ENCODE measurements around the gene PITPNC1.
A peak's percentile ranks its signal among the peaks of the same experiment; 100 is the strongest.

The PITPNC1 gene

DNA sequence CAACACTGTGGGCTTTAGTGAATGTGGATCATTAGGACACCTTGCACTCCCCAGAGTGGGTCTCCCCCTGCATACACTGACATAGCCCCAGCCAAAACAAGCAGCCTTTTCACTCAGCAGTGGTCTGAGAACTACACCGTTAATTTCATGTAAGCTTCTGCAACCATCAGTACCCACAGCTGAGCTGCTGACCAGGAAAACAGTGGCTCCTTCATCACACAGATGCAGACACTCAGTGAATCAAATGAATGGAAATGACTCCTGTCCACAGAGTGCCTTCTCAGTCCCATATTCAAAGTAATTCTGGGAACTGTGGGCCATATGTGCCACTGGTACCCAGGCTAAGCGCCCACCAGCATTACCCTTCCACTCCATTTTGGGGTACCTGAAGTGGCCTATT is 301.3 kb downstream of the PITPNC1 start:
- in situ Hi-C loops (cut with MboI; ENCODE audit: low pct_unique_long_range_greater_than_20kb, low sequenced_read_pairs, unreplicated experiment) = no loop called here
- no peak for DNase-seq (ENCODE audit: low spot score)
- TF ChIP-seq, protein P1, sequence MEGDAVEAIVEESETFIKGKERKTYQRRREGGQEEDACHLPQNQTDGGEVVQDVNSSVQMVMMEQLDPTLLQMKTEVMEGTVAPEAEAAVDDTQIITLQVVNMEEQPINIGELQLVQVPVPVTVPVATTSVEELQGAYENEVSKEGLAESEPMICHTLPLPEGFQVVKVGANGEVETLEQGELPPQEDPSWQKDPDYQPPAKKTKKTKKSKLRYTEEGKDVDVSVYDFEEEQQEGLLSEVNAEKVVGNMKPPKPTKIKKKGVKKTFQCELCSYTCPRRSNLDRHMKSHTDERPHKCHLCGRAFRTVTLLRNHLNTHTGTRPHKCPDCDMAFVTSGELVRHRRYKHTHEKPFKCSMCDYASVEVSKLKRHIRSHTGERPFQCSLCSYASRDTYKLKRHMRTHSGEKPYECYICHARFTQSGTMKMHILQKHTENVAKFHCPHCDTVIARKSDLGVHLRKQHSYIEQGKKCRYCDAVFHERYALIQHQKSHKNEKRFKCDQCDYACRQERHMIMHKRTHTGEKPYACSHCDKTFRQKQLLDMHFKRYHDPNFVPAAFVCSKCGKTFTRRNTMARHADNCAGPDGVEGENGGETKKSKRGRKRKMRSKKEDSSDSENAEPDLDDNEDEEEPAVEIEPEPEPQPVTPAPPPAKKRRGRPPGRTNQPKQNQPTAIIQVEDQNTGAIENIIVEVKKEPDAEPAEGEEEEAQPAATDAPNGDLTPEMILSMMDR (IDR thresholded peaks at IDR 0.05; ENCODE audit: extremely low read depth, insufficient read depth, missing control alignments) = no peak

GRCh38 chr17:67679225-67679624 is 302.1 kb downstream of the PITPNC1 start:
- no peak for DNase-seq (ENCODE audit: low spot score)
- TF ChIP-seq, protein P1 (IDR thresholded peaks at IDR 0.05; ENCODE audit: extremely low read depth, insufficient read depth, missing control alignments) = no peak
- in situ Hi-C loops (cut with MboI; ENCODE audit: low pct_unique_long_range_greater_than_20kb, low sequenced_read_pairs, unreplicated experiment) = no loop called here

DNA sequence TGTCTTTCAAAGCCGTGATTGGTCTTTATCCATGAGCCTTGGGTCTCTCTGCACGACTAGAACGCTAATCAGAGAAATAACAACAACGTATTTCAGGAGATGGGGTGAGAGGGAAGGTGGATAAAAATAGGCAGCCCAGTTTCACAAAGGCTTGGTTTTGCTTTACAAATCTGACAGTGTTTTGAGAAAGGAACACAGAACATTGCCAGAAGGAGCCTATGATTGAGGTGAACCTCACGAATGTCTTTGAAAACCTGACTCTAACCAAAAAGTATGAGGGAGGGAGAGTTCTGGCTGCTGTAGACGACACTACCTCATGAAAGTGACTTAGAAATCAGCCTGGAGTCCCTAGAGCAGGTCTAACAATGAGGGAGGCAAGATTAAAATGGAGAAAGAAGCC is 302.6 kb downstream of the PITPNC1 start:
- peak; percentile 45 for DNase-seq (ENCODE audit: low spot score)
- in situ Hi-C loops (cut with MboI; ENCODE audit: low pct_unique_long_range_greater_than_20kb, low sequenced_read_pairs, unreplicated experiment) = loop anchor here (10.0 kb wide), 1 partner anchor 305 kb away; the partner anchor contains the start of gene PITPNC1
- TF ChIP-seq, protein P1 (IDR thresholded peaks at IDR 0.05; ENCODE audit: extremely low read depth, insufficient read depth, missing control alignments) = no peak

DNA sequence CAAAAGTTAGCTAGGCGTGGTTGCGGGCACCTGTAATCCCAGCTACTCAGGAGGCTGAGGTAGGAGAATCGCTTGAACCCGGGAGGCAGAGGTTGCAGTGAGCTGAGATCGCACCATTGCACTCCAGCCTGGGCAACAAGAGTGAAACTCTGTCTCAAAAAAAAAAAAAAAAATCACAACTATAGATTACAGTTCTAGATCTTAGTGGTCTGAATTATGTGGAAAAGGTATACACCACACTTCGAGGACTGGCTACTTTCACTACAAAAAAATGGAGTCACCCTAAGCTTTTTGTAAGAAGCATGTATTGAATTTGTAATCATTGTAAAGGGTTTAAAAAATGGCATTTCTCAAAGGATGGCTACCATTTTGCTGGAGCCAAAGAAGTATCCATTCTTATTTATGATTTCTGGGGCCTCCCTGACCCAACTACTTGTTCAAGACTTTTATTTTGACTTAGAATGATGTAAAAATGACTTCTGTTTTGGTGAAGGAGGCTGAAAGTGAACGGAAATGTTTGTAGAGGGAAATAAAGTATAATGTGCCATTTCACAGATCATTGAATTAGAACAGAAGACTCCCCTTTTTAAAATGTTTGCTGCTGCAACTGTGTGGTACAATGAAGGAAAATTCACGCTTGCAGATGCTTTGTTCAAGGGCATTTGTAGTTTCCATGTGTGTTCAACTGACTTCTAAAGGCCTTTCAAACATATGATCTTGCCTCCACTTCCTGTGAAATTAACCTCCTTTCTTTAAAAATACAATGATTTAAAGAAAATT is 303.6 kb downstream of the PITPNC1 start:
- DNase-seq (ENCODE audit: low spot score) = no peak
- TF ChIP-seq, protein P1 (IDR thresholded peaks at IDR 0.05; ENCODE audit: extremely low read depth, insufficient read depth, missing control alignments) = no peak
- in situ Hi-C loops (cut with MboI; ENCODE audit: low pct_unique_long_range_greater_than_20kb, low sequenced_read_pairs, unreplicated experiment) = loop anchor here (10.0 kb wide), 1 partner anchor 306 kb away; the partner anchor contains the start of gene PITPNC1

- DNase-seq (ENCODE audit: low spot score) = no peak
- TF ChIP-seq, protein P1 (IDR thresholded peaks at IDR 0.05; ENCODE audit: extremely low read depth, insufficient read depth, missing control alignments) = no peak
- in situ Hi-C loops (cut with MboI; ENCODE audit: low pct_unique_long_range_greater_than_20kb, low sequenced_read_pairs, unreplicated experiment) = loop anchor here (10.0 kb wide), 1 partner anchor 307 kb away; the partner anchor contains the start of gene PITPNC1
These were observed 305.1 kb downstream of the PITPNC1 start for GRCh38 chr17:67682196-67682595.

GRCh38 chr17:67685351-67685750 is 308.3 kb downstream of the PITPNC1 start:
- in situ Hi-C loops (cut with MboI; ENCODE audit: low pct_unique_long_range_greater_than_20kb, low sequenced_read_pairs, unreplicated experiment) = loop anchor here (10.0 kb wide), 1 partner anchor 311 kb away; the partner anchor contains the start of gene PITPNC1
- TF ChIP-seq, protein P1 (IDR thresholded peaks at IDR 0.05; ENCODE audit: extremely low read depth, insufficient read depth, missing control alignments) = no peak
- no peak for DNase-seq (ENCODE audit: low spot score)
